Measurements from ENCODE around the gene PNPLA1.

GRCh38 chr6:36334832-36335459 lies 65.1 kb downstream of the PNPLA1 start:
- no peak for TF ChIP-seq CTCF (conservative IDR thresholded peaks at IDR 0.05)
- no peak for TF ChIP-seq ZFX (IDR thresholded peaks at IDR 0.05)

Measured in C4-2B (cell line).